Endodermal cell (in vitro differentiated cells): ENCODE data around the gene SMS. TPM values are rescaled to one million over a fixed set of nuclear protein-coding genes. Genes with fewer than 3 reads are reported as not detected.

Experiments
- DNase-seq: peaks from one replicate; pipeline ENCODE4 v3.0.0-alpha.2; 2017
- H3K27ac ChIP-seq: 2 replicates; pipeline ENCODE4 v1.5.1; 2013; ENCODE audit warnings: mild to moderate bottlenecking, low read depth, low read length, moderate library complexity
- H3K27me3 ChIP-seq: 2 replicates; pipeline ENCODE4 v1.6.1; 2013; ENCODE audit warnings: mild to moderate bottlenecking, low read length, moderate library complexity; ENCODE audit not compliant: insufficient read depth, control insufficient read depth, poor library complexity, severe bottlenecking
- H3K36me3 ChIP-seq: 2 replicates; pipeline ENCODE4 v1.7.0; 2013; ENCODE audit warnings: mild to moderate bottlenecking, low read length, moderate library complexity; ENCODE audit not compliant: control insufficient read depth, insufficient read depth
- H3K4me1 ChIP-seq: one replicate; pipeline ENCODE4 v1.7.0; 2013; ENCODE audit warnings: low read length; ENCODE audit not compliant: control insufficient read depth, insufficient read depth
- H3K4me3 ChIP-seq: 2 replicates; pipeline ENCODE4 v1.5.1; 2013; ENCODE audit warnings: mild to moderate bottlenecking, low read length, moderate library complexity
- H3K9ac ChIP-seq: 2 replicates; pipeline ENCODE4 v1.6.1; 2013; ENCODE audit warnings: mild to moderate bottlenecking, low read length, moderate library complexity; ENCODE audit not compliant: poor library complexity, severe bottlenecking; ENCODE audit errors: extremely low read depth
- H3K9me3 ChIP-seq: 2 replicates; pipeline ENCODE4 v1.6.1; 2013; ENCODE audit warnings: mild to moderate bottlenecking, low read length, moderate library complexity; ENCODE audit not compliant: control insufficient read depth
- H3K27ac Mint-ChIP-seq: 2 replicates; pipeline ENCODE4 v1.8.0; 2020; ENCODE audit warnings: mixed read lengths
- H3K27me3 Mint-ChIP-seq: 2 replicates; pipeline ENCODE4 v1.8.0; 2021; ENCODE audit warnings: mild to moderate bottlenecking, mixed read lengths; ENCODE audit not compliant: insufficient read depth
- H3K36me3 Mint-ChIP-seq: 2 replicates; pipeline ENCODE4 v1.8.0; 2020; ENCODE audit warnings: low read depth, mixed read lengths
- H3K4me1 Mint-ChIP-seq: 2 replicates; pipeline ENCODE4 v1.8.0; 2020; ENCODE audit warnings: mixed read lengths
- H3K4me3 Mint-ChIP-seq: 2 replicates; pipeline ENCODE4 v1.8.0; 2020; ENCODE audit warnings: mild to moderate bottlenecking, moderate library complexity, mixed read lengths
- H3K9me3 Mint-ChIP-seq: 2 replicates; pipeline ENCODE4 v1.8.0; 2020; ENCODE audit warnings: mild to moderate bottlenecking, mixed read lengths
- CTCF ChIP-seq: fragments of 200-600 bp; sonication (generic); conservative IDR thresholded peaks from 2 replicates; pipeline ENCODE4 v1.5.0; 2021; ENCODE audit warnings: antibody characterized with exemption, mild to moderate bottlenecking
- WGBS, 2 experiments: methylation state at CpG; one replicate each; pipeline versions ENCODE4 v1.1.5 to v1.1.7; 2013; ENCODE audit warnings: missing lambda C conversion rate in 2 of 2, mixed read lengths in 1 of 2; ENCODE audit not compliant: insufficient coverage in 1 of 2, insufficient read length in 1 of 2; 5-methylcytosine and 5-hydroxymethylcytosine counted together
- total RNA-seq, 2 donors: library from RNA; stranded (reverse); fragmentation: NEBNext Ultra II Directional in 1 of 2; extraction: Animal tissue kit (Norgen Biotek cat#: 25700) in 1 of 2; gene quantifications; 2 replicates in 1 of 2; 3 replicates in 1 of 2; pipeline ENCODE4 v1.2.1, GENCODE V29; 2021

The SMS gene
- total RNA-seq, 2 donors from 2014 or later, result 163 to 312 TPM

- peaks cover 3% of the 10 kb centered on the region for H3K4me1 Mint-ChIP-seq
- Histone ChIP-seq H3K4me3 (no peak overlapping the region), H3K27ac (no peak overlapping the region), H3K4me1 (no peaks in the 10 kb centered on the region), H3K9ac (no peak overlapping the region), H3K27me3 (no peaks in the 10 kb centered on the region), H3K36me3 (peaks cover 12% of the 10 kb centered on the region), H3K9me3 (no peaks in the 10 kb centered on the region)
- H3K27me3 Mint-ChIP-seq, result no peaks in the 10 kb centered on the region
- DNase-seq, result no peak
- peaks cover 78% of the 10 kb centered on the region for H3K36me3 Mint-ChIP-seq
- H3K27ac Mint-ChIP-seq, result no peak overlapping the region
- H3K4me3 Mint-ChIP-seq, result no peak overlapping the region
- WGBS, 2 experiments, result 92 to 95% methylated on average over 3 to 7 of the region's 7 CpGs
- no peak for TF ChIP-seq CTCF
- H3K9me3 Mint-ChIP-seq, result no peaks in the 10 kb centered on the region
These were observed 27.8 kb downstream of the SMS start for GRCh38 chrX:21968333-21968732.

- peaks cover 12% of the 10 kb centered on the region for H3K36me3 ChIP-seq
- no peak overlapping the region for H3K27ac ChIP-seq
- WGBS, 2 experiments, result 100% methylated on average over 3 of the region's 4 CpGs; no CpG with 5 or more reads in 1 of the 2 experiments
- no peaks in the 10 kb centered on the region for H3K27me3 ChIP-seq
- no peaks in the 10 kb centered on the region for H3K4me1 ChIP-seq
- H3K36me3 Mint-ChIP-seq, result peaks cover 86% of the 10 kb centered on the region
- no peak overlapping the region for H3K27ac Mint-ChIP-seq
- no peak overlapping the region for H3K4me3 ChIP-seq
- DNase-seq, result no peak
- H3K9me3 Mint-ChIP-seq, result no peaks in the 10 kb centered on the region
- peaks cover 16% of the 10 kb centered on the region for H3K4me1 Mint-ChIP-seq
- no peaks in the 10 kb centered on the region for H3K27me3 Mint-ChIP-seq
- no peak overlapping the region for H3K9ac ChIP-seq
- no peak overlapping the region for H3K4me3 Mint-ChIP-seq
- H3K9me3 ChIP-seq, result no peaks in the 10 kb centered on the region
- TF ChIP-seq CTCF, result no peak
These were observed 29.8 kb downstream of the SMS start for GRCh38 chrX:21970326-21970725.

GRCh38 chrX:21972046-21972445 is 31.5 kb downstream of the SMS start:
- Mint-ChIP-seq H3K27me3 (no peaks in the 10 kb centered on the region), H3K4me3 (no peak overlapping the region), H3K27ac (peak overlapping the region; percentile 41), H3K36me3 (peaks cover 93% of the 10 kb centered on the region), H3K9me3 (no peaks in the 10 kb centered on the region), H3K4me1 (peaks cover 16% of the 10 kb centered on the region)
- Histone ChIP-seq H3K4me3 (no peak overlapping the region), H3K27me3 (no peaks in the 10 kb centered on the region), H3K4me1 (no peaks in the 10 kb centered on the region), H3K9ac (no peak overlapping the region), H3K9me3 (no peaks in the 10 kb centered on the region), H3K27ac (no peak overlapping the region), H3K36me3 (peaks cover 28% of the 10 kb centered on the region)
- DNase-seq, result no peak
- 100% methylated on average over 2 to 3 of the region's 5 CpGs for WGBS, 2 experiments
- no peak for TF ChIP-seq CTCF
